GM03348 (cell line): ENCODE measurements around the gene TFPT.

ENCODE experiments used
- DNase-seq: peaks from one replicate; pipeline ENCODE4 v3.0.0; 2012; ENCODE audit warnings: low spot score

TFPT gene

DNA sequence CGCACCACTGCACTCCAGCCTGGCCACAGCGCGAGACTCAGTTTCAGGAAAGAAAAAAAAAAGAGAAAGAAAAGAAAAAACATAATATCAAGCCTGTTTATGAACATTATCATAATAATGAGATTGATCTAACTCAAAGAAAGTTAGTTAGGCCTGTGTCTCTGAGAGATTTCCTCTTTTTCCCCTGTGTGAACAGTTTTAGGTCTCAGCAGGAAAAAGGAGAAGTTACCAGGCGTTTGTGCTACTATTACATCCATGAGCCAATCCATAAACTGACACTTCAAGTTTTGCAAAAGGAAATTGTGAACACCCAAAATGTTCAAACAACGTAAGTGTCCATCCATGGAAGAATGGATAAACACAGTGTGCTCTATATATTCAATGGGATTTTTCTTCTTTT is 38.1 kb downstream of the TFPT start:
- no peak for DNase-seq

DNA sequence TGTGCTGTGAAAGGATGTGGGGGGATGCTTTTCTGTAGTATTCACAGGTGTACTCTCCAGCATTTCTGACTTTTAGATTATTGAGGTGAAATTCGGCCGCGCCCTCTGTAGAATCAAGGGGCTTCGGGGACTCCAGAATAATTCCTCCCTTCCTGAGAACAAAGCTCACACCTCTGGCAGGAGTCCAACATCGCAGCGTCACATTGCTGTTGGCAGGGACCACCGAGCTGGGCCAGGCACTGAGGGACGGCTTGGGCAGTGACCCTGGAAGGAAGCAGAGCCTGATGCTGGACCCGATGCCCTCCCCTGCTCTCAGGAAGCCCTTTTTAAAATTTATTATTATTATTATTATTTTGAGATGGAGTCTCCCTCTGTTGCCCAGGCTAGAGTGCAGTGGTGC is 40.6 kb downstream of the TFPT start:
- DNase-seq: no peak

DNA sequence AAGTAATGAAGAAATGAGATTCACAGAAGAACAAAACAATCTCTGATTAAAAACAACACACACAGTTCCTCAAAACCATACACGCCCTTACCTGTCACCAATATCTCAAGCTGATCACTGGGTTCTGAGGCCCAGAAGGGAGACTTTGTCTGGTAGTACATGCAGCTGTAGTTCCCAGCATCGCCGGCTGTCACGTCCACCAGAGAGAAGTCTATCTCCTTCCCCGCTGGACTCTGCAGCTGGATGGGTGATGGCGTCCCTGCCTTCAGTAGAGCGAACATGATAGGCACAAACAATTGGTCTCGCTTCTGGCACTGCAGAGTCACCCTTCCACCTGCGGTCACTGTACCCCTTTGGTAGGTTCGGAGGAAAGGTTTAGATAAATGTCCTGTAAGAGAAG is 41.6 kb downstream of the TFPT start:
- no peak for DNase-seq

DNA sequence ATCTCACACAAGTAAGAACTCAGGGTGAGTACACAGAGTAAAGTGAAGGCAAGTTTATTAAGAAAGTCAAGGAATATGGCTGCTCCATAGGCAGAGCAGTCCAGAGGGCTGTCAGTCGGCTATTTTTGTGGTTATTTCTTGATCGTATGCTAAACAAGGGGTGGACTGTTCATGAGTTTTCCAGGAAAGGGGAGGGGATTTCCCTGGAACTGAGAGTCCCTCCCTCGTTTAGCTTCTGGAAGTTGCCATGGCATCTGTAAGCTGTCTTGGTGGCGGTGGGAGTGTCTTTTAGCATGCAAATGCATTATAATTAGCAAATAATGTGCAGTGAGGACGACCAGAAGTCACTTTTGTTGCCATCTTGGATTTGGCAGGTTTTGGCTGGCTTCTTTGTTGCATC is 46.0 kb downstream of the TFPT start:
- DNase-seq: no peak

DNA sequence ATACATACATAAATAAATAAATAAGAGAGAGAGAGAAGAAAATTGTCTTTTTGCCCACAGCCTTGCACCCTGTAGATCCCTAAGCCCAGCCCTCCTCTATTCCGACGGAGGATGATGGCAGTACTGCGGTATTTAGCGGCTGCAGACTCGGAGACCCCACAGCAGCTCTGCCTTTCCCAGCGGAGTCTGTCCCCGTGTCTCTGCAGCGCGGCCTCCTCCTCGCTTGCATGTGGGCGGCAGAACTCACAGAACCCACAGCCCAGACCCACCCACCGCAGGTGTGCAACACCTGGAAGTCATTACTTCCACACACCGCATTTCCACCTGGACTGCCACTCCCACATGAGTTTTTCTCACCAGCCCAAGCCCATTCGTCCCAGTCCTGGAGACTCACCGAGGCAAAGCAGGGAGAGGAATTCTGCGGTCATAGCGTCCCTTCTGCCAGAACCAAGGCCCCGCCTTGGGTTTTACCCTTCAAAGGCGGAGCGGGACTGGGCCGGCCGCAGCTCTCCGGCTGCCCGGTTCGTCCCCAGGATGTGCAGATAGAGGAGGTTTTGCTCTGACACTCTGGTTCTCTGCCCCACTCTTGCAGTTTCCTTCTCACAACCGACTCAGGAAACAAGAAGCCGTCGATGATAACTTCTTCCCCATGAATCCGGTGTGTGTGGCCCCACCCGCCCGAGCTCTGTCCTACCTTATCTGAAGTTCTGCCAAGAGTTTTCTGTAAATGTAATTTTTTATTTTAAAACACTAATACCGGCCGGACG is 51.9 kb downstream of the TFPT start, which contains the start of gene VSTM1:
Gene VSTM1, minus strand, starts transcription at position 548 of the 767 bp plus-strand sequence. Its CDS starts 120 bp downstream, at position 428.
- DNase-seq: no peak

DNA sequence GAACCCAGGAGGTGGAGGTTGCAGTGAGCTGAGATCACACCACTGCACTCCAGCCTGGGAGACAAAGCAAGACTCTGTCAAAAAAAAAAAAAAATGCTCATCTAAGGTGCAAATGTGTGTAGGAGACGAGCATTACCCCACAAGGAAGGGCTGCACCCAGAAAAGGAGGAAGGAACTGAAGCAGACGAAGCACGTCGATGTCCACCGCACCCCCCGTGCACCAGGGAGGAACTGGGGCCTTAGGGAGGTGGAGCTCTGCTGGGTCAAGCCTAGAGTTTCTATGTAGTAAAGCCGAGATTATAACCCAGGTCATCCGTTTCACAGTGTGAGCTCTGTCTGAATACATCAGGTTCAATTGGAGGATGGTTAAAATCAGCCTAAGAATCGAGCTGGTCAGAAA is 52.8 kb downstream of the TFPT start:
- DNase-seq: no peak
